Measurements from ENCODE around the gene UGT1A5.

- TF ChIP-seq CTCF (IDR thresholded peaks at IDR 0.05), result no peak
- TF ChIP-seq POLR2A (IDR thresholded peaks at IDR 0.05), result no peak
These were observed 37.7 kb upstream of the UGT1A5 start for GRCh38 chr2:233674995-233675394.

Measured in uterus (tissue), 2 donors.